ENCODE data around the gene RNF149. TPM values are rescaled to one million over a fixed set of nuclear protein-coding genes. Genes with fewer than 3 reads are reported as not detected.
"Not testable (repeated sequence)": the region's sequence is repeated elsewhere in the genome, so short reads cannot be mapped to it uniquely, and the experiment has no call there.

RNF149 gene, protein sequence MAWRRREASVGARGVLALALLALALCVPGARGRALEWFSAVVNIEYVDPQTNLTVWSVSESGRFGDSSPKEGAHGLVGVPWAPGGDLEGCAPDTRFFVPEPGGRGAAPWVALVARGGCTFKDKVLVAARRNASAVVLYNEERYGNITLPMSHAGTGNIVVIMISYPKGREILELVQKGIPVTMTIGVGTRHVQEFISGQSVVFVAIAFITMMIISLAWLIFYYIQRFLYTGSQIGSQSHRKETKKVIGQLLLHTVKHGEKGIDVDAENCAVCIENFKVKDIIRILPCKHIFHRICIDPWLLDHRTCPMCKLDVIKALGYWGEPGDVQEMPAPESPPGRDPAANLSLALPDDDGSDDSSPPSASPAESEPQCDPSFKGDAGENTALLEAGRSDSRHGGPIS
- 80.7 TPM for total RNA-seq

DNA sequence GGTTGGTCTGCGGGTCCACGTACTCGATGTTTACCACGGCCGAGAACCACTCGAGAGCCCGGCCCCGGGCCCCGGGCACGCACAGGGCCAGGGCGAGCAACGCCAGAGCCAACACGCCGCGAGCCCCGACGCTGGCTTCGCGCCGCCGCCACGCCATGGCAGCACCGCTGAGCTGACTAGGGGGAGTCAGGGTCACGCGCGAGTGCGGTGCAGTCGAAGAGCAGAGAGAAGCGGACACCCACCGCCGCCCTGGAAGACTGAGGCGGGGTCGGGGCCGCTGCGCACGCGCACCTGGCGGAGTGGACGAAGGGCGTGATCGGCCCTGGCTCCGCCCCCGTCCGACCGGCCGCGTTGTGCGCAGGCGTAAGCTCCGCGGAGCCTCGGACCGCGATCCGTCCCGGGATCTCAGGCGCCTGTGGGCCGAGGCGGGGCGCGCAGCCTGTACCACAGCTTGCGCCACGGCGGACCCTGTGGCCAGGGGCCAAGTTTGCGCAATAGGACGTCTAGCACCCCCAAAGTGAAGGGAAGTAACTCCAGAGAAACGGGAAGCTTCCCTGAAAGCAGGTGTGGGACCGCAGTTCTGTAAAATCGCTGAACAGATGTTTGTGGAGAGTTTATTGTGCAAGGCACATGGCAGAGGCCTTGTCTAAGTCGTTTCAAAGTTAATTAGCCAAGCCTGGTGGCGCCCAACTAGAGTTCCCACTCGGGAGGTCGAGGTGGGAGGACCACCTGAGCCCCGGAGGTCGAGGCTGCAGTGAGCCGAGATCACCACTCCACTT, at the start of gene RNF149:
TSS of gene RNF149 (minus strand) at position 270 of the 779 bp plus-strand sequence. CDS start at position 157, 113 bp downstream.
- intact Hi-C loops (cut with DNase I) = no loop called here
- DNase-seq (ENCODE audit: low spot score) (peak; percentile 97), ATAC-seq (peak; percentile 98)

DNA sequence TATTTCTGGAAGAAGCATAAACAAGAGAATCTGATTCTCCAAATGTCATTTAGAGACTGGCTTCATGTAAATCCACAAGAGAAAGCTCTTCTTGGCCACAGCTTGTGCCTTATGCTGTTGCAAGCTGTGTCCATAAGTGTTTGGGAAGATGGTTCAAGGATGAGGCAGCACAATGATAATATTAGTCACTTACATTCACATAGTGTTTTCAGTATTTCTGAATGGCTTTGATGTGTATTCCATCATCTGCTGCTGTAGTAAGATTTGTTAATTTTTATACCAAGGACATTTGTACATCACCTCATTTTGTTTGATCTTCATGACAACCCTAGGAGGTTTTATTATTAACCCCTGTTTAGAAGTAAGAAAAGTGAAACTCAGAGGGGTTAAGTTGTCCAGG, 48.9 kb upstream of the RNF149 start:
- no peak for DNase-seq (ENCODE audit: low spot score)
- ATAC-seq = no peak
- intact Hi-C loops (cut with DNase I) = no loop called here

DNA sequence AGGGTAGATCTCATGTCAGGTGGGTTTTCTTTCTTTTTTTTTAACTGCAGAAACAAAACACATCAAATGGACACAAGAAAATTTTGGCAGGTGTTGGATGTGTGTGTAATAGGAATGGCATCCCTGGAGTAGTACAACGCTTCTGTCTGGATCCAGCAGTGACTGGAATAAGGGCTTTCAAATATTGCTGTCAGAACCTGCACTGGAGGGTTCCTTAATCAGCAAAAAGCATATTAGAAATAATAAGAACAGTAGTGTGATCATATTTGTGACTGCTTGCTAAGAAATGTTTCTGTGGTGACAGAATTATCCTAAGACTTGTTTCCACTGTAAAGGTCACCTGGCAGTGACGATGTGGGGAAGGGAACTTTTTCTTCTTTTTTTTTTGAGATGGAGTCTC, 48.0 kb upstream of the RNF149 start:
- intact Hi-C loops (cut with DNase I) = no loop called here
- DNase-seq (ENCODE audit: low spot score) (no peak), ATAC-seq (no peak)

DNA sequence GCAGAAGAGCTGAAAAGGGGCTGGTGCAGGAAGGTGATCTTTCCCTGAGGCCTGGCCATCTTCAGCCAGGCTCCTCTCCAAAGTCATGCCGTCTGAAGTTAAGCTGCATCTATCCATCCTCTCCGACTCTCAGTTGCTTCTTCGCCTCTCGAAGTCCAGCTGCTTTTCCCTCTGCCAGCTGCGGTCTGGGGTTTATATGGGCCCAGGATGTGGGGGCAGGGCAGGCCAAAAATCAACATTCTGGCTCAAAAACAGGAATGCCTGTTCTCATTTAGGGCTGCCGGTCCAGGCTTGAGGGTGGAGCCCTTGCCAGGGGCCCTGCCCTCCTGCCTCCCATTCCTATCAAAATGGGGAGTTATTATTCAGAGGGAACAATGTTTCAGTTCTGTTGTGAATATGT, 47.6 kb upstream of the RNF149 start:
- intact Hi-C loops (cut with DNase I) = no loop called here
- ATAC-seq = no peak
- no peak for DNase-seq (ENCODE audit: low spot score)

DNA sequence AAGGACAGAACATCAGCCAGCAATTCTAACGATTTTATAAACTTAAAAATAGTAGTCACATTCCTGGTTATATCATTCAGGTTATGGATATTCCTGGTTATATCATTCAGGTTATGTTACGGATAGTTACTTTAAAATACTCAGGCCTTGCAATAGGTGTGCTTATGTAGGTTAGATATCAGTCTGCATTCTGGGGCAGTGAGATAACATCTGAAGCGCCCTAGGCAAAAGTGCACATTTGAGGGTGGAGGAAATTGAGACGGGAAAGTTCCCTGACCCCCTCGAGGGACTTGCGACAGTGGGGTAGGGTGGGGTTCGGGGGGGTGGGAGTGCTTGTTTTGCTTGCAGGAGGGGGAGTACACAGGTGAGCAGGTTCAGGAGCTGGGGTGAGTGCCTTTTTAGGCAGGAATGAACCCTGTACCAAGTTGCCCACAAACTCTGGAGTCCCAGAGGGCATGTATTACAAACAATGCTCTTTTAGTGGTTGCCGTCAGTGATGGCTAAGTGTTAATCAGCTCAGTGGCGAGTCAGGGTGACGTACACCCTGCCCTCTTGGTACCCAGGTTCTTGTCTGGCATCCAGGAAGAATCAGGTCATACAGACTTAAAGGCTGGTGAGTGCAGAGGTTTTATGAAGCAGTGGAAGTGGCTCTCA, 47.0 kb upstream of the RNF149 start:
- DNase-seq (ENCODE audit: low spot score) (no peak), ATAC-seq (no peak)
- intact Hi-C loops (cut with DNase I) = no loop called here

DNA sequence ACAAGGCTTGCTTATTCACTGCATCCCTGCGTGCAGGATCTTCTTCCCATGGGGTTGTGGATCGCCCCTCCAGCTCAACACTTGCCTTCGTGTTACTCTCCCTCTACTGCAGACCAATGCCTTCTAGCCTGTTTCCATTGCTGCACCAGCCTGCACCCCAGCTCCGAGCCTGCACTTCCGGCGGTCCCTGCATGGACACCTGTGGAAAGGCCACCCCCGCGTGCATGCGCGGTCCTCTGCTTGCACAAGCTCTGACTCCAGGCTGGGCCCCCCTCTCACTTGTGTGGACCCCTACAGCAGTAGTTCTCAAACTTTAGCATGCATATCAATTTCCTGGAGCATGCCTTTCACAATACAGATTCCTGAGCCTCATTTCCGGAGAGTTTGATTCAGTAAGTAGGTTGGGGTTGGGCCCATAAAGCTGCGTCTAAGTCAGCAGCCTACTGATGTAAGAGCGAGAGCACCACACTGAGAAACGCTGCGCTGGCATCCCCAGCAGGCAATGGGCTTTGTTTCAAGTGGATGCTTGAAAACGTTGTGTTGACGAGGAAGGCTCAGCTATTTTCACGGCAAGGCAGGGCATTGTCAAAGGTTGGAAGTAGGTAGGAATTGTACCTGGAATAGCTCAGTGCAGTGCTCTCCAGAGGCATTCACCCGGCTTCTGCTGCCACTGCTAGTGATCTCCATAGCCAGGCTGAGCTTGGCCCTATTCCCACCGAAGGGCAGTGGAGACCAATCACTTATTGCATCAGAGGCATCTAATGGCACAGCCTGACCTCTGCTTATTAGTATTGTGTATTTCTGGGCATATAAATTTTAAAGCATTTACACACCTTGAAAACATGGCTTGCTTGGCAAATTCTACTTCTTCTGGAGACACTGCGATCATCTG, 46.2 kb upstream of the RNF149 start:
- no peak for ATAC-seq
- intact Hi-C loops (cut with DNase I) = no loop called here
- no peak for DNase-seq (ENCODE audit: low spot score)

DNA sequence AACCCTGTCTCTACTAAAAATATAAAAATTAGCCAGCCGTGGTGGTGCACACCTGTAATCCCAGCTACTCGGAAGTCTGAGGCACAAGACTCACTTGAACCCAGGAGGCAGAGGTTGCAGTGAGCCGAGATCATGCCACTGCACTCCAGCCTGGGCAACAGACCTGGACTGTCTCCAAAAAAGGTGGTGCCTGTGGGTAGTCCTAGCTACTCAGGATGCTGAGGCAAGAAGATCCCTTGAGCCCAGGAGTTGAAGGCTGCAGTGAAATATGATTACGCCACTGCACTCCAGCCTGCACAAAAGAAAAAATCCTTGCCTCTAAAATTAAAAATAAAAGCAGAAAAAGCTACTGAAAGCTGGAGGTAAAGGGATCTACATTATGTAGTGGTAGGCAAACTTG, 44.1 kb upstream of the RNF149 start:
- ATAC-seq; intact Hi-C loops (cut with DNase I); DNase-seq (ENCODE audit: low spot score): not testable (repeated sequence)

DNA sequence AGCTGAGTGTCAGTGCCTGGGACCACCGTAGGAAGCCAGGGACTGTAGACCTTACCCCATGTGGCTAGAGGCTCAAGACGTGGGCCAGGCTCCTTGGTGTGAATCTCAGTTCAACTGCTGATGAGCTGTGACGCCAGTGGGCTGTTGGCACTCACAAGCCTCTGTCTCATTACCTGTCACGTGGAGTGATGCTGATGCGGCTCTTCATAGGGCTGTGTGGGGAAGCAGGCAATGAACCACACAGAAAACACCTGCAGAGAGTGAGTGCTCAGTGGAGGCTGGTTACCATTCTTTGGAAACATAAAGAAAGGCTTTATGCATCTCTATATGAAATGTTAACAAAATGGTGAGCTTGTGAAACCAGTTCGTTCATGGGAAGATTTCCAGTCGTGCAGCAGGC, 42.7 kb upstream of the RNF149 start:
- intact Hi-C loops (cut with DNase I) = no loop called here
- DNase-seq (ENCODE audit: low spot score) (no peak), ATAC-seq (no peak)

DNA sequence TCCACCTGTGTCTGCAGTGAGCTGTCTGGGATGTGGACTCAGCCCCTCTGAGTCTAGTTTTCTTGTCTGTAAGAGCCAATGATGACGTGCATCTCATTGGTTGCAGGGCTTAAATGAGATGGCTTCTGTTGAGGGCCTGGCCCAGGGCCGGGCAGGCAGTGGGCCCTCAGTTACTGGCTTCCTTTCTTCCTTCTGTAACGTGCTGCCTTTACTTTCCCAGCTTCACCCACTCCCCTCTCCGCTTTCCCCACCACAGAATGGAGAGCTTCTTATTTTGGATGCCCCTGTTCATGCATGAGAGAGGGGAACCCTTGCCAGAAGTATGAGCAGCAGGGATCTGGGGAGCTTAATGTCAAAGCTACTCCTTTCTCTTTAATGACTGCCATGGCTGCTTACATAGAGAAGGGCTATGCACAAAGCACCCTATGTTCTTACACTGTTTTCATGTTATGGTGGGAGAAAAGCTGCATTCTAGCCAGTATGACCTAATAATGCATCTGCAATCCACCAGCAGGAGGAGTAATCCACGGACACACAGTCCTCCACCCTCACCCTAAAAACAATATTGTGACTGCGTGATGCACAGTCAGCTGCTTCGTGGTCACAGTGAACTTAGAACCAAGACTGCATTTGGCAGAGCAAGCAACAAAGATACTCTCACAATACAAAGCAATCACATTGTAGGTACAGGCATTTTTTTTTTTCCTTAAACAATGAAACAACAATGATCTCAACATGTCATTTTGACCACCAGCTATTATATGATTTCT, 41.6 kb upstream of the RNF149 start:
- no peak for ATAC-seq
- intact Hi-C loops (cut with DNase I) = no loop called here
- no peak for DNase-seq (ENCODE audit: low spot score)

DNA sequence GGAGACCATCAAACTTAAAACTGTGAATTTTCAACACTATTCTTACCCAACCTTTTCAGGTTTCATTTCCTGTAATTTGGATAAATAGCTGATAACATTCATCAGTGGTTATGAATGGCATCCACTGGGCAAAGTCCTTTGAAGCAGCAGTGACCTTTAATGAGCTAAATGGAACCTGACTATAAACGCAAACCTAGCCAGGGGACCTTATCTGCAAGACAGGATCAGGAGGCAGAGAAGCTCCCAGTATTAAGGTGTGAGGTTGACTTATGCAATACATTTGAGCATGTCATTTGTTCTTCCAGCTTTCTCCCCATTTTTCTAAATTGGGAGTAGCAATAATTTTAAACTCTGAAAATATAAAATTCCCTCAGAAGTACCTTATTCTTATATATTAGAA, 40.4 kb upstream of the RNF149 start:
- intact Hi-C loops (cut with DNase I) = no loop called here
- ATAC-seq = no peak
- no peak for DNase-seq (ENCODE audit: low spot score)

DNA sequence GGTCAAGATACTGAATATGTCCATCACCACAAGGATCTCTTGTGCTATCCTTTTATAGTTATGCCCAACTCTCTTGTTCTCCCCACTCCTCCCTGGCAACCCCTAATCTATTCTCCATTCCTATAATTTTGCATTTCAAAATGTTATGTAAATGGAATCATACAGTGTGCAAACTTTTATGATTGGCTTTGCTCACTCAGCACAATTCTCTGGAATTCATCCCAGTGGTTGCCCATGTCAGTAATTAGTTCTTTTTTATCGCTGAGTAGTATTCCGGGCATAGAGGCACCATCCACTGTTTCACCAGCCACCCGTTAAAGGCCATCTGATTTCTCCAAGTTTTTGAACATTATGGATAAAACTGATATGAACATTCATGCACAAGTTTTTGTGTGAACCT, 38.4 kb upstream of the RNF149 start:
- ATAC-seq (no peak), DNase-seq (ENCODE audit: low spot score) (no peak)
- intact Hi-C loops (cut with DNase I) = no loop called here

DNA sequence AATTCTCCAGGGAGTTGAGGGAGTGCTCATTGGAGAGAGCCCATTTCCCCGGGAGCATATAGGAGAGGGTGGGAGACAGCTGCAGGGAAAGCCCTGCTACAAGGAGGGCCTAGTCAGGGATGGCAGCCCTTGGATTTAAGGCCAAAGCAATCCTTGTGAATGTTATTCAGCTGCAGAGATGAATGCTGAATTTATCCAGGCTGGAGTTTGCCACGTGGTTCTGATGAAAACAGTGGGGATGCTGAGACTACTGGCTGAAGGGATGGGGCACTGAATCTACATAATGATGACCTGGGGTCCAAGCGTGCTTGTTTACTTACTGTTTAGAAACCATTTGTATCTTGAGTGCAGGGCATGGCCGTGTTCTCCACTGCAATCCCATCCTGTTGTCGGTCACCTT, 35.6 kb upstream of the RNF149 start:
- DNase-seq (ENCODE audit: low spot score) (no peak), ATAC-seq (no peak)
- intact Hi-C loops (cut with DNase I) = no loop called here

DNA sequence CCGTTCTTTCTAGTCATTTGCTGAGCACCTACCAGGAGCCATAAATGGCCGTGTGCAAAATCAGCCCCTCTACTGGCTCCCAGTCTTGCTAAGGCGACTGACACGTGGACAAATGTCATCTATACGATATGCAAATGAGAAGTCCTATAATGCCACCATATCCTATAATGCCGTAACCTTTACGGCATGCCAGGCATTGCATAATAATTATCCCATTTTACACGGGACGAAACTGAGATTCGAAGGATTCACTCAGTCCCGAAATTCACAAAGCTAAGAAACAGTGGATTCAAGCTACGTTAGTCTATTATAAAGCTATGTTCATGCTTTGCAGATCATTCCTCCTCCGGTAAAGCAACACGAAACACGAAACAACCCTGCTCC, 34.1 kb upstream of the RNF149 start:
- intact Hi-C loops (cut with DNase I) = no loop called here
- DNase-seq (ENCODE audit: low spot score) = no peak
- no peak for ATAC-seq

DNA sequence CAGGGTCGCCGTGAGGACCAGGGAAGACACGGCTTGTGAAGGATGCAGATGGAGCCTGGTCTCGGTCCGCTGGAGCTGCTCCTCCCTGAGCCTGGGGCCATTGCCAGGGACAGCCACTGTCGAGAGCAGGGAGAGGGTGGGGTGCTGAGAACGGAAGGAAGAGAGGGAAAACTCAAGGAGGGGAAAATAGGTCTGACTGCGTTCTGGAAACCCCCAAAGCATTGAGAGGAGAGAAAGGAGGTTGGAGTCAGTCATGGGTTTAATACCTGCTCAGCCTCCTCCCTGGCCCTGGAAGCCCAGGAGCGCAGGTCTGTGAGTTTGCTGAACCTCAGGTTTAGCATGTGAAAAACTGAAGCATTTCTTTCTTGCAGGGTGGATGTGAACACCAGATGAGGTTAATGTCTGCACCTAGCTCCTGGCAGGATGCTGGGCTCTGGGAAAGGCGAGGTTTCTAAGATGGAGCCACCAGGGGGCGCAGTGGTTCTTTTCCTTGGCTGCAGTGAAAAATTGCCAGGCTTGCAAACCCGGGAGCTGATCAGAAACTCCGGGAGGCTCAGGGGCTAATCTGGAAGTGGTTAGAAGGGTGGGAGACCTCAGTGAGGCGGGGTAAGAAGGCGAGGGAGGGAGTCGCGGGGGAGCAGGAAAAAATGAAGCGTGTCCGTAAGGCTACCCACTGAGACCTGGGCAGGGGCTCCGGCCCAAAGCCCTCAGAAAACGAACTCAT, 33.6 kb upstream of the RNF149 start:
- intact Hi-C loops (cut with DNase I) = no loop called here
- peak; percentile 71 for ATAC-seq
- DNase-seq (ENCODE audit: low spot score) = peak; percentile 87

DNA sequence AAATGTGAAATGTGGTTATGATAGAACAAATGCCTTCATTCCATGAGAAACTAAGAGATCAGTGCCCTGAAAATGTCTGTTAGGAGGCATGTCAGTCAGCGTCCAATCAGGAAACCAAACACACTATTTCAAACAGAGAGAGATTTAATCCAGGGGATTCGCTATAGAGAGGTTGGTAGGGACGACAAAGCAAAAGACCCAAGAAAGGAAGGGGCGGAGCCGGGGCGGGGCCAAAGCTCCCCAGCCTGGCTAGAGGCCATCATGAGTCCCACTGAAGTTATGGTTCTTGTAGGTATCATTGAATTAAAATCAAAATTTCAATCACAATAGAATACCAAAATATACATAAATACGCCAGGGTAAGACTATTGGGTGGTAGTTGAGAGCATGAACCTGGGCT, 32.9 kb upstream of the RNF149 start:
- DNase-seq (ENCODE audit: low spot score) (no peak), ATAC-seq (no peak)
- intact Hi-C loops (cut with DNase I) = no loop called here

DNA sequence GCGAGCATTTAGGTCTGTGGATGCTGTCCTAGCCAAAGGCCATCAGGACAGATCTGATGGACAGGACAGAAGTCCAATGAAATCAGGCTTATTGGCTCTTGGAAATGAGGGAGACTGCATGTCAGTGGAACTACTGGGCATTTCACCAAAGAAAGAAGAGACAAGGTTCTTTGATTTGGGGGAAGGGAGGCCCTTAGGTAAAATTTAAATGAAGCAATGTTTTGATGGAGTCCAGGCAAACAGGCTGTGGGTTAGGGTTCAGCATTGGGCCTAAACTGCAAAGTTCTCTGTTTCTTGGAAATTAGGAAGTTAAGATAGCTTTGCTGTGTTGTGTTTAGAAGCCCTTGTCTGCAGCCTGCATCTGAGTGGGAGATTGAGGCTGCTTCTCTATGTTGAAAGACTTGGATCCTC, 31.6 kb upstream of the RNF149 start:
- intact Hi-C loops (cut with DNase I) = no loop called here
- DNase-seq (ENCODE audit: low spot score) (no peak), ATAC-seq (no peak)

DNA sequence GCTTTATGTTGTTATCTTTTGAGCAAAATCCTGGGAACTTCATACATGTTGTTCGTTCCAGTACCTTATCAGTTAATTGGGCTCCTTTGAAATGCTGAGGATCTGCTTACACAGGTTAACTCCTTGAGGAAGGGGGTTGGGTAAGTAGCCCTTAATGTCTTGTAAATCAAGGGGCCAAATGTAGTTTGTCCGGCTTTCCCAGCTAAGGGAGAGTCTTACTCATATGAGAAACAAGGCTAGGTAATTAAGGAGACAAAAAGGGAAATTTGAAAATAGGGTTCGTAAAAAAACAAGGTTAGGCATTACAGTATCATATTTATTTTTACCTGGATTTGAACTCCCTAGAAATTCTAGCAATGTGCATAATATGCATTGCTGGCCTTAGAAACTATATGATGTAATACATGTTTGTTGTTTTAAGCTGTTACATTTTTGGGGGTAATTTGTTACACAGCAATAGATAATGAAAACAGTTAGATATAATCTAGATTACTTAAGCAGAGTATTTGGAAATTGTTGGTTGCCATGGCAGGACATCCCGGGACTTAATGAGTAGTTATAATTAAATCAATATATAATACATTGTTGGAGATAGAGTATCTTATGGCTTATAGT, 30.9 kb upstream of the RNF149 start:
- no peak for ATAC-seq
- no peak for DNase-seq (ENCODE audit: low spot score)
- intact Hi-C loops (cut with DNase I) = no loop called here

Data from sciatic nerve (tissue), 2 donors.